Esophagus squamous epithelium (tissue), 5 donors: ENCODE measurements around the gene RNF141. TPM values are rescaled to one million over a fixed set of nuclear protein-coding genes. Genes with fewer than 3 reads are reported as not detected.

Source experiments
- DNase-seq: peaks from one replicate; lab custom pipeline; 2025; lab: John Stamatoyannopoulos, UW
- H3K27ac ChIP-seq, 4 donors: fragments of 200-600 bp; sonication (generic); one replicate each; pipeline ENCODE4 v1.5.1; 2016 to 2019; ENCODE audit warnings: mild to moderate bottlenecking in 1 of 4
- H3K27me3 ChIP-seq, 4 donors: fragments of 200-600 bp; sonication (generic); 1 replicate in 3 of 4; 2 replicates in 1 of 4; pipeline versions ENCODE4 v1.5.1 to v1.6.0; 2017 to 2021; ENCODE audit warnings: antibody characterized with exemption in 1 of 4
- H3K36me3 ChIP-seq, 3 donors: fragments of 200-600 bp; sonication (generic); one replicate each; pipeline ENCODE4 v1.5.1; 2016 to 2019
- H3K4me1 ChIP-seq, 3 donors: fragments of 200-600 bp; sonication (generic); one replicate each; pipeline ENCODE4 v1.5.1; 2017 to 2019
- H3K4me3 ChIP-seq, 4 donors: fragments of 200-600 bp; sonication (generic); 1 replicate in 3 of 4; 2 replicates in 1 of 4; pipeline ENCODE4 v1.5.1; 2016 to 2019; ENCODE audit warnings: mild to moderate bottlenecking in 2 of 4, moderate library complexity in 1 of 4
- H3K9me3 ChIP-seq, 3 donors: fragments of 200-600 bp; sonication (generic); one replicate each; pipeline ENCODE4 v1.5.1; 2016 to 2019
- CTCF ChIP-seq, 6 experiments: fragments of 450-650 bp in 4 of 6; fragments of 200-600 bp in 2 of 6; sonication (generic) in 2 of 6; IDR thresholded peaks; one replicate each; pipeline ENCODE4 v1.5.1; 2016 to 2019; ENCODE audit warnings: antibody characterized with exemption in 6 of 6, mild to moderate bottlenecking in 4 of 6, moderate library complexity in 4 of 6
- POLR2A ChIP-seq, 4 donors: fragments of 450-650 bp; IDR thresholded peaks; one replicate each; pipeline ENCODE4 v1.6.1; 2017; ENCODE audit warnings: antibody characterized with exemption in 4 of 4, mild to moderate bottlenecking in 4 of 4, moderate library complexity in 3 of 4
- WGBS, 2 donors: methylation state at CpG; one replicate each; pipeline ENCODE4 v1.1.5; 2018; 5-methylcytosine and 5-hydroxymethylcytosine counted together
- intact Hi-C: fragments of 100-400 bp; cut with DNase I; formaldehyde crosslinking; loops from one replicate; pipeline ENCODE4 v1.15.0; 2022
- total RNA-seq, 4 donors: library from RNA; depleted of rRNA; stranded (reverse); fragments of >200 nt; gene quantifications; one replicate each; pipeline ENCODE4 v1.1.0, GENCODE V29; 2016
- donor health status: DM: yes; HTN: yes; CAD: no.

The RNF141 gene
- total RNA-seq, 4 donors from 2014 or later = 51.7 to 88.4 (median 56.9) TPM

- Histone ChIP-seq H3K36me3 (peaks cover 0 to 73% (median 4%) of the 10 kb centered on the region in 3 donors), H3K9me3 (no peaks in the 10 kb centered on the region), H3K27ac (no peak overlapping the region), H3K27me3 (no peaks in the 10 kb centered on the region), H3K4me1 (peaks cover 0 to 16% (median 4%) of the 10 kb centered on the region in 3 donors), H3K4me3 (no peak overlapping the region)
- DNase-seq = no peak
- 100% methylated on average over 1 of the region's 1 CpG for WGBS, 2 donors
- intact Hi-C loops = loop anchor here (10.0 kb wide), 1 partner anchor 68 kb away; no protein-coding TSS in a partner anchor
- no peak for TF ChIP-seq CTCF (IDR thresholded peaks at IDR 0.05)
- TF ChIP-seq POLR2A (IDR thresholded peaks at IDR 0.05) = no peak
These were observed 57.8 kb downstream of the RNF141 start for GRCh38 chr11:10483174-10483573.

GRCh38 chr11:10481560-10482349 lies 59.2 kb downstream of the RNF141 start:
- Histone ChIP-seq H3K4me3 (no peak overlapping the region), H3K27ac (no peak overlapping the region), H3K36me3 (peaks cover 0 to 60% (median 4%) of the 10 kb centered on the region in 3 donors), H3K4me1 (peaks cover 0 to 13% (median 0%) of the 10 kb centered on the region in 3 donors), H3K27me3 (no peaks in the 10 kb centered on the region), H3K9me3 (no peaks in the 10 kb centered on the region)
- DNase-seq = no peak
- intact Hi-C loops = loop anchor here (10.0 kb wide), 1 partner anchor 67 kb away; no protein-coding TSS in a partner anchor
- TF ChIP-seq CTCF (IDR thresholded peaks at IDR 0.05) = no peak
- TF ChIP-seq POLR2A (IDR thresholded peaks at IDR 0.05) = no peak
- 95 to 97% methylated on average over 13 to 16 of the region's 16 CpGs for WGBS, 2 donors

- intact Hi-C loops = loop anchor here (10.0 kb wide), 1 partner anchor 66 kb away; no protein-coding TSS in a partner anchor
- DNase-seq = no peak
- Histone ChIP-seq H3K9me3 (no peaks in the 10 kb centered on the region), H3K36me3 (peaks cover 0 to 50% (median 4%) of the 10 kb centered on the region in 3 donors), H3K27me3 (no peaks in the 10 kb centered on the region), H3K4me1 (peaks cover 0 to 16% (median 0%) of the 10 kb centered on the region in 3 donors), H3K4me3 (no peak overlapping the region), H3K27ac (no peak overlapping the region)
- WGBS, 2 donors = 67 to 84% methylated on average over 2 of the region's 2 CpGs
- TF ChIP-seq POLR2A (IDR thresholded peaks at IDR 0.05) (no peak), CTCF (IDR thresholded peaks at IDR 0.05) (no peak)
These were observed 60.2 kb downstream of the RNF141 start for GRCh38 chr11:10480760-10481159.

- H3K4me1 ChIP-seq = peaks cover 0 to 16% (median 0%) of the 10 kb centered on the region in 3 donors
- no peaks in the 10 kb centered on the region for H3K27me3 ChIP-seq
- intact Hi-C loops = loop anchor here (10.0 kb wide), 1 partner anchor 65 kb away; no protein-coding TSS in a partner anchor
- no peak for DNase-seq
- no peaks in the 10 kb centered on the region for H3K9me3 ChIP-seq
- H3K36me3 ChIP-seq = peaks cover 0 to 44% (median 4%) of the 10 kb centered on the region in 3 donors
- TF ChIP-seq CTCF (IDR thresholded peaks at IDR 0.05) (no peak), POLR2A (IDR thresholded peaks at IDR 0.05) (no peak)
- H3K4me3 ChIP-seq = no peak overlapping the region
- WGBS, 2 donors = 83 to 87% methylated on average over 4 to 5 of the region's 6 CpGs
- no peak overlapping the region for H3K27ac ChIP-seq
These were observed 61.0 kb downstream of the RNF141 start for GRCh38 chr11:10480026-10480425.
